Sigmoid colon (tissue), 4 donors: ENCODE data around the gene OR6S1.

Experiments
- EP300 ChIP-seq, 4 donors: sonication (generic); formaldehyde crosslinking; IDR thresholded peaks; one replicate each; pipeline ENCODE4 v1.6.1; 2017; ENCODE audit warnings: antibody characterized with exemption in 4 of 4
- POLR2A ChIP-seq, 2 donors: fragments of 450-650 bp; IDR thresholded peaks; one replicate each; pipeline ENCODE4 v1.6.1; 2016; ENCODE audit warnings: antibody characterized with exemption in 2 of 2, mild to moderate bottlenecking in 2 of 2, moderate library complexity in 2 of 2
- TF ChIP-seq, protein P1 (sequence below), 4 experiments: fragments of 450-650 bp in 3 of 4; fragments of 200-600 bp in 1 of 4; IDR thresholded peaks; one replicate each; pipeline ENCODE4 v1.5.1; 2016 to 2019; ENCODE audit warnings: antibody characterized with exemption in 4 of 4, mild to moderate bottlenecking in 3 of 4, moderate library complexity in 2 of 4

DNA sequence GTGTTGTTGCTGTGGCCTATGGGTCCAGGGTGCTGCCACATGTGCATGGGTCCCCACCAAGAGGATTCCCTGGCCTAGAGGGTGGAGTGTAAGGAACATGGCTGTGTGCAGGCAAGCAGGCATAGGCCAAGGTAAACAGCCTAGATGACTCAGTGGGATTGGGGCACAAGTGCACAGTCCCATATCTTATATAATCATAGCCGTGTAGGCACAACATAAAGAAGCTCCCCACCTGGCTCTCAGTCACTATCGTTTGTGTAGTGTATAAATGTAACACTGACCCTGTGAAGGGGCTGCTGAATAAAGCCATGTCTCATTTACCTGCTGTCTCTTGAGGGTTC lies 34.6 kb downstream of the OR6S1 start:
- TF ChIP-seq EP300 (IDR thresholded peaks at IDR 0.05), result no peak
- TF ChIP-seq, protein P1, sequence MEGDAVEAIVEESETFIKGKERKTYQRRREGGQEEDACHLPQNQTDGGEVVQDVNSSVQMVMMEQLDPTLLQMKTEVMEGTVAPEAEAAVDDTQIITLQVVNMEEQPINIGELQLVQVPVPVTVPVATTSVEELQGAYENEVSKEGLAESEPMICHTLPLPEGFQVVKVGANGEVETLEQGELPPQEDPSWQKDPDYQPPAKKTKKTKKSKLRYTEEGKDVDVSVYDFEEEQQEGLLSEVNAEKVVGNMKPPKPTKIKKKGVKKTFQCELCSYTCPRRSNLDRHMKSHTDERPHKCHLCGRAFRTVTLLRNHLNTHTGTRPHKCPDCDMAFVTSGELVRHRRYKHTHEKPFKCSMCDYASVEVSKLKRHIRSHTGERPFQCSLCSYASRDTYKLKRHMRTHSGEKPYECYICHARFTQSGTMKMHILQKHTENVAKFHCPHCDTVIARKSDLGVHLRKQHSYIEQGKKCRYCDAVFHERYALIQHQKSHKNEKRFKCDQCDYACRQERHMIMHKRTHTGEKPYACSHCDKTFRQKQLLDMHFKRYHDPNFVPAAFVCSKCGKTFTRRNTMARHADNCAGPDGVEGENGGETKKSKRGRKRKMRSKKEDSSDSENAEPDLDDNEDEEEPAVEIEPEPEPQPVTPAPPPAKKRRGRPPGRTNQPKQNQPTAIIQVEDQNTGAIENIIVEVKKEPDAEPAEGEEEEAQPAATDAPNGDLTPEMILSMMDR (IDR thresholded peaks at IDR 0.05), result no peak
- no peak for TF ChIP-seq POLR2A (IDR thresholded peaks at IDR 0.05)
